ENCODE measurements around the gene AP3D1.

- TF ChIP-seq POLR2A (IDR thresholded peaks at IDR 0.05; ENCODE audit: low read depth, low read length) = peak; percentile 59
- peak; percentile 80 for TF ChIP-seq POLR2AphosphoS5 (IDR thresholded peaks at IDR 0.05; ENCODE audit: low read depth, low read length)
- peak; percentile 53 for TF ChIP-seq TAF1 (IDR thresholded peaks at IDR 0.05; ENCODE audit: low read depth, low read length)
- TF ChIP-seq POU2F2 (IDR thresholded peaks at IDR 0.05; ENCODE audit: low read depth, low read length) = 0 out of 2 replicates have a peak, but pooled peaks have one; percentile 49
- TF ChIP-seq SPI1 (IDR thresholded peaks at IDR 0.05; ENCODE audit: low read depth, low read length) = no peak
Measured at GRCh38 chr19:2061495-2062388, 89.6 kb downstream of the AP3D1 start.

Measured in GM12891 (cell line).